GM06990 (cell line): ENCODE data around the gene USP8.
"Not testable (repeated sequence)": the region's sequence is repeated elsewhere in the genome, so short reads cannot be mapped to it uniquely, and the experiment has no call there.

Source experiments
- DNase-seq: peaks from one replicate; pipeline ENCODE4 v3.0.0-alpha.2; 2011; ENCODE audit not compliant: insufficient read length; ENCODE audit errors: extremely low read depth
- H3K27me3 ChIP-seq: replicated peaks from 2 replicates; pipeline ENCODE4 v1.6.0; 2011; ENCODE audit warnings: low read length; ENCODE audit not compliant: control insufficient read depth, insufficient read depth
- H3K36me3 ChIP-seq: 2 replicates; pipeline ENCODE4 v1.5.1; 2011; ENCODE audit warnings: low read length; ENCODE audit not compliant: control insufficient read depth, insufficient read depth
- H3K4me3 ChIP-seq: replicated peaks from 2 replicates; pipeline ENCODE4 v1.5.1; 2011; ENCODE audit warnings: low read depth, mild to moderate bottlenecking, control low read depth, low read length
- CTCF ChIP-seq: IDR thresholded peaks from 2 replicates; pipeline ENCODE4 v1.5.1; 2011; ENCODE audit warnings: low read length, control low read depth, mild to moderate bottlenecking, inconsistent platforms; ENCODE audit not compliant: insufficient read depth, poor library complexity, severe bottlenecking

Gene USP8

GRCh38 chr15:50390554-50391264, 33.5 kb upstream of the USP8 start:
- H3K27me3 ChIP-seq, result no peaks in the 10 kb centered on the region
- H3K4me3 ChIP-seq, result no peak overlapping the region
- DNase-seq, result no peak
- no peak for TF ChIP-seq CTCF
- H3K36me3 ChIP-seq, result no peaks in the 10 kb centered on the region

- not testable (repeated sequence) for H3K36me3 ChIP-seq, H3K27me3 ChIP-seq, DNase-seq, H3K4me3 ChIP-seq
Observed at GRCh38 chr15:50391561-50391960, 32.6 kb upstream of the USP8 start.

- TF ChIP-seq CTCF, result no peak
- H3K27me3 ChIP-seq, result no peaks in the 10 kb centered on the region; the same call in 1 of the 2 replicates
- no peak for DNase-seq
- no peak overlapping the region for H3K4me3 ChIP-seq
- no peaks in the 10 kb centered on the region for H3K36me3 ChIP-seq
Observed at GRCh38 chr15:50411870-50412269, 12.3 kb upstream of the USP8 start.

- H3K4me3 ChIP-seq, result no peak overlapping the region
- no peak for TF ChIP-seq CTCF
- DNase-seq, result no peak
- H3K27me3 ChIP-seq, result no peaks in the 10 kb centered on the region; the same call in 1 of the 2 replicates
- no peaks in the 10 kb centered on the region for H3K36me3 ChIP-seq
Observed at GRCh38 chr15:50414624-50415023, 9.6 kb upstream of the USP8 start.

- Histone ChIP-seq H3K4me3 (no peak overlapping the region), H3K36me3 (no peaks in the 10 kb centered on the region), H3K27me3 (no peaks in the 10 kb centered on the region)
- TF ChIP-seq CTCF, result no peak
- DNase-seq, result no peak
Observed at GRCh38 chr15:50415752-50416404, 8.3 kb upstream of the USP8 start.

GRCh38 chr15:50416890-50417289, 7.3 kb upstream of the USP8 start:
- no peaks in the 10 kb centered on the region for H3K27me3 ChIP-seq
- H3K36me3 ChIP-seq, result no peaks in the 10 kb centered on the region
- TF ChIP-seq CTCF, result no peak
- no peak overlapping the region for H3K4me3 ChIP-seq
- no peak for DNase-seq
